ENCODE measurements around the gene ODC1.
"Not testable (repeated sequence)": the region's sequence is repeated elsewhere in the genome, so short reads cannot be mapped to it uniquely, and the experiment has no call there.

Gene ODC1

DNA sequence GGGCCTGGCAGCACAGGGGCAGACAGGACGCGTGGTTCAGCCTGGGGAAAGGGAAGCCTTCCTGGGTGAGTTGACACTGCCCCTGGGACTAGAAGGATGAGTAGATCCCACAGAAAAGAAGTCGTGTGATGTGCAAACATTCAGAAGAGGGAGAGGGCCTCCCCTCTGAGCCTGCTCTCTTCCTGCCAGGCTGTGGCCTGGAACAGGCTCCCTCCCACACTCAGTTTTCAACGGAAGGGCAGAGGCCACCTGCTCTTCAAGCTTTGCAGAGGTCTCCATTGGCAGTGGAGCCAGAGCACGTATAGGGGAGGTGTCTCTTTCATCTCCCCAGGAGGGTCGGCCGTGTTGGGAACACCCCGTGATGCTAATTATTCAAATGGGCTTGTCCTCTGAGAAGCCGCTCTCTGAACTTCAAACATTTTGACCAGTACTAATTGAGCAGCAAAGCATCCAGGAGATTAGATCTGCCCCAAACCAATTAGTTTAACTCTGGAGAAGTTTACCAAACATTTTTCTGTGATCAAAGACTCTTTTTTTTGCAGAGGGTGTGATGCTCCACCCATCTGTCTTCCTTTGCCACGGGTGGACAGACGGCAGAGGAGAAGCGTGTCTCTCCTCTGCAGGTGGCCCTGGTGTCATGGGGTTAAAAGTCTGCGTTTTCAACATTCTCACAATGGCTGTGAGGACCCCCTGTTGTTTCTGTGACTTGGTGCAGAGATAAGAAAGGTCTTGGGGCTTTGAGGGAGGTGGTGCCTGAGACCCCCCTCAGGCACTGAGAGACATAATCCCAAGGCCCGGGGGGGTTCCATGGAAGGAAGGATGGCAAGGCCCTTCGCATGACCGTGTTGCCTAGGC is 29.5 kb upstream of the ODC1 start:
- DNase-seq: peak; percentile 58 to 70

GRCh38 chr2:10476723-10477442 is 28.8 kb upstream of the ODC1 start:
- no peak for DNase-seq

DNA sequence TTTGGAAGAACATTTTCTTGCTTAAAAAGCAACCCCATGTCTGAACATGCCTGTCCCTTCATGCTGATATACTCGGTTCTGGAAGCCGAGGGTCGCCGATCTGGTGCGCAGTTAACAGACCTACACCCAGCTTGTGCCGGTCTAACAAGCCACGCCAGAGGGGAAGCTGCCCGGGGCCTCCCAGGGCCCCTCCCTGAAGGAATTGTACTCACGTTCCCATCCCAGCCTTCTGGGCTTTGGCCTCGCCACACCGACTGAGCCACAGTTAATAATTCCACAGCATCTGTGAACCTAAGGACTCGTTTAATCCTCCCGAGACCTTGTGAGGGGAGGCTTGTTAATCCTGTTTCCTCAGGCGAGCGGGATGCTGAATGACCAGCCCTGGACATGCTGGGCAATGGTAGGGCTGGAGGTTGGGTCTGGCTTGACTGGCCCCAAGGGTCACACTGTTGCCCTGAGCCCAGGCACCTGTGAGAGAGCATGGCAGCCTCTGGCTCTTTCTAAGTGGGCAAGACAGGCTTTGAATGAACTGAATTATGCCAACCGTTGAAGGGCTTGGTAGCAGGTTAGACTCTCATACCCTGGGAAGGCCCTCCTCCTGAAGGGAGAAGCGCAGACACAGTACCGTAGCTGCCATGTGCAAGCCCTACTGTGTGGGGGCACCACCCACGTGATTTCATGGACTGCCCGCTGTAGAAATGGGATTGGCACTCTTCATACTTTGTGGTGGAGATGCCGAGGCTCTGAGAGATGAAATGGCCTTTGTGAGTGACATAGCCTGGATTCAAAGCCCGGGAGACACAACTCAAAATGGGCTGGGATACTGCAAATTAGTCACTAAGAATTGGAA is 27.9 kb upstream of the ODC1 start:
- no peak for DNase-seq

DNA sequence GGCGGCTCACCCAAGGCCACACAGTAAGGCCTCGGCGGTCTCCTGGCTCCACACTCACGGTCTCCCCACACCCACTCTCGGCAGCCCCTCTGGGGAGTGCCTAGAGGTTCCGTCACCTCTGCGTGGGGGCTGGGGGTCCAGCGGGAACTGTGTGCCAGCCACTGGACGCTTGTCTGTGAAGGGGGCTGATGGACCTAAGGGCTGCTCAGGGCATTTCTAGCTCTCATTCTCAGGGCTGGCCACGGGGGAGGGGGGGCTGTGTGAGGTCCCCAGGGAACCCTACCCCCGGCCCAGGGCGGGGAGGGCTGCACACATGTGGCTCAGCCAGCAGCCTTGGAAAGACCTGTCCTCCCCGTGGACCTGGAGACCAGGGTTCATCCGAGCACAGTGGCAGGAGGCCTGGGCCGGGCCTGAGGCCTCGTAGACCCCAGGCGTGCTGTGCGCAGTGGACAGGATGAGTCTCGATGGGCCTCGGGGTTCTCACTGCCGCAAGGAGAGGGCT is 27.1 kb upstream of the ODC1 start:
- no peak for DNase-seq

DNA sequence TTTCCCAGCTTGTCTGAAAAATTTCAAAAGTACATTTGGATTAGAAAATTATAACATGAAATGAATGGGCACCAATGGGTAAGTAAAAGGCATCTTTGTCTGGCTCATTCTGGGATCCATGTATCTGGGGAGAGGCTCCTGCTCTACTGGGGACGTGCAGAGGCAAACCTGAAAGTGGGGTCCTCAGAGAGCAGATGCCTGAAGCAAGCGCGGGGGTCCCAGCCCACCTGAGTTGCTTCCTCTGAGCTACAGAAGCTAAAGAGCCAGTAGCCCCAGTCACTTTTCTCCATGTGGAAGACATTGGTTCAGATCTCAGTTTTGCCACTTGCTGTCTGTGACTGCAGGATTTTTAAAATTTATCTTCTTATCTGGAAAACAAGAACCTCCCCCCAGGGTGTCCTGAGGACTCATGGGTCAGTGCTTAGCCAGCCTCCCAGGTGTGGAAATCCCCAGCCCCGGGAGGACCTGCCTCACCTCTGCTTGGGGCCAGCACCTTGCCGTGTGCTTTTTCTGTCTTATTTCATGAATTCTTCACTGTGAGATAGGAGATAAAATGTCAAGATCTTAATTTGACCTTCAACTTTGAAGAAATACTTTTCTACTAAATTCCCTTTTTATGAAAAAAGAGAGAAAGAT is 25.1 kb upstream of the ODC1 start:
- DNase-seq: no peak

- DNase-seq: no peak
Observed at GRCh38 chr2:10471955-10472354, 23.8 kb upstream of the ODC1 start.

GRCh38 chr2:10471046-10471571 is 23.0 kb upstream of the ODC1 start:
- no peak for DNase-seq

DNA sequence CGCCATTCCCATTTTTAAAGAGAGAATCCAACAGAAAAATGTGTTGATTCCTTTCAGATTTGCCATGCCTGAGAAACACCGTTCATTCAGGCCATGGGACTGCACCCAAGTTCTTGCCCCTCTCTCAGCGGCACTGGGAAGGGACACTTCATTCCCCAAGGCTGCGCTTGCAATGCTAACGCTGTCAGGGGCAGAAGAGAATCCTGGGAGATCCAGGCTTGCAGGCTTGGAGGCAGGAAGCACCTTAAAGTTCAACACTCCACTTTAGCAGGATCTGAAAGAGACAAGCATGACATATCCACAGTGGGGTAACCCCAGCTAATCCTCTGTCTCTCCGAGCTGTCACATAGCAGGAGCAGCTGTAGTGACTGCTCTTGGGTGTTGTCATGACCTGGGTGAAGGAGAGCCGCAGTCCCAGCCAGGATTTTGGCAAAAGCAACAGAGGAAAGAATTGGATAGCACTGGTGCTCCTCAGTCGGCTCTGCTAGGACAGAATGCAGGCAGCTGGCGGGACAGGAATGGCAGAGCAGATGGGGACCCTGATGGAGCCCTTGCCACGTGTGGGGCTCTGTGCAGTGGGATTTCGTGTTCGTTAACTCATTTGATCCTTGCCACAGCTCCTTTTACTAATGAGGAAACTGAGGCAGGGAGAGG is 22.0 kb upstream of the ODC1 start:
- no peak for DNase-seq

GRCh38 chr2:10469301-10469700 is 21.2 kb upstream of the ODC1 start:
- no peak for DNase-seq

DNA sequence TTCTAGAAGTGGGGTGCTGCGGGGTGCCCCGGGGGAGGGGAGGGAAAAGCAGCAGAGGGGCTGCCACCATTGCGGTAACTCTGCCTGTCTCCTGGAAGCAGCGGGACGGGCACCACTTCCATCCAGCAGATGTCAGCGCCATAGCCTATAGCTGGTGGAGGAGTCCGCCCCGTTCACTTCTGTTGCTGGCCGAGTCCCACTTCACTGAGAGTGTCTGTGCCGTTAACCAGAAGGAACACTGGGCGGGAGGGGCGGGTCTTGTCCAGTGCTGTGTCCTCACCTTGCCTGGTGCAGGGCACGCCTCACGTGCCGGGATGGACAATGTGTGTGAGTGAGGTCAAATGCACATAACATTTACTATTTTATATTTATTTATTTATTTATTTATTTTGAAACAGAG is 19.3 kb upstream of the ODC1 start:
- DNase-seq: peak in 1 of 2 experiments; percentile 20

DNA sequence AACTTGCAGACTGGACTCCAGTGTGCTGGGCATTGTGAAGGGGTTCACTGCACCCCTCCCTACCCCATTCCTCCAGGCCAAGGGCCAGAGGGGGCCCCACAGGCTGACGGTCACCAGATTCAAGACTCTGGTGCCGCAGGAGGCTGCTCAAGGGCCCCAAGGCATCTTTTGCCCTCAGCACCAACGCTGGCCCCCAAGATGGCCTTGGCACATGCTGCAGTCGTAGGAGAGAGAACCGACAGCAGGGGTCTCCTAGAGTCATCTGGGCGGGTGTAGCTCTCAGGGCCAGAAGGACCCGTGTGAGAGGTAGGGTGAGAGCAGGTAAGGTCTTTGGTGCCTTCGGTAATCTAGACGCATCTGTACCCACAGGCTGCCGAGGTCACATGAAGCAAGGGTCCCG is 18.7 kb upstream of the ODC1 start:
- no peak for DNase-seq

DNA sequence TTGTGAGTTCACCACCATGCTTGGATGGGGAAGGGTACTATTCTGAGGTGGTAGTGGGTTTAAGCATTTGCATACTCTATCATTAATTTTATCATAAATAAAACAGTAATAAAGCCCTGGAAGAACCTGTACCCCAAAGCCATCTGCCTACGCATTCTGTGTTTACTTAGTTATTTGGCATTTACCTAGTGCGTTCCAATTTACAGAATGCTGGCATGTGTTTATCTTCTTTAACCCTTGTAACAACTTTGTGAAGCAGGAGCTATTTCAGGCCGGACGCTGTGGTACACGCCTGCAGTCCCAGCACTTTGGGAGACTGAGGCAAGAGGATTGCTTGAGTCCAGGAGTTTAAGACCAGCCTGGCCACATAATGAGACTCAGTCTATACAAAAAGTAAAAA is 17.8 kb upstream of the ODC1 start:
- DNase-seq: no peak

- no peak for DNase-seq
Observed at GRCh38 chr2:10462178-10463083, 14.3 kb upstream of the ODC1 start.

DNA sequence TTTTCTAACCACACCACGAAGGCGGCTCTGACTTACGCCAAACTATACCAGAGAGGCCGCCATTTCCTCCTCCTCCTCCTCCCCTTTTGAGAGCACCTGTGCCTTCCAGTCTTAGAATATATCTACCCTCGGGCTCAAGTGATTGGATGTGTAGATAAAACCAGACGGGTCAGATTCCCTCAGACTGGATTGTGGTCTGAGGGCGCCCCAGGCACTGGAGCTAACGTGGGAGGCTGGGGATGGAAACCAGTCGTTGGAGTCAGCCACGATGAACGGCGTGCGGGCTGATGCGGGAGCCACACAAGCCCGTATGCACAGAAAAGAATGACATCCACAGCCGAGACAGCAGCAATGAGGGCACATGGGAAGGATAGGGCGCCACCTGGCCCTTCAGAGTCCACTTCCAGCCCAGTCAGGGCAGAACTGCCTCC is 12.3 kb upstream of the ODC1 start:
- DNase-seq: no peak

GRCh38 chr2:10457846-10458598 is 9.9 kb upstream of the ODC1 start:
- no peak for DNase-seq

GRCh38 chr2:10457195-10457594 is 9.1 kb upstream of the ODC1 start:
- not testable (repeated sequence) for DNase-seq

DNA sequence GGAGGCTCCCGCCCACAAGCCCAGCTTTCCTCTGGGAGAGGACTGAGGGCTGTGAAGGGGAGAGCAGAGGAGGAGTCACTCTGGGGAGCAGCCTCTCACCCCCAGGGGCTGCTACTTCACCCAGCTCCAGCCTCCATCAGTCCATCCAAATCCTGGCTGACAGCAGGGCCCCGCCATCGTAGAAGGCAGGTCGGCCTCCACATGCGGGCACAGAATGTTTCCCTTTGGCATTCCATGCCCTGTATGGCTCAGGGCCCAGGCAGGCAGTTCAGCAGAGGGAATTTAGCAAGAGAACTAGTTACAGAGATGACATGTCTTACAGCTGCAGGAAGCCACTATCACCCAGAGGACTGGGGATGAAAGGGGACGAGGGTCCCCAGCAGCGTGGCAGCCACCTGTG is 6.4 kb upstream of the ODC1 start:
- no peak for DNase-seq

DNA sequence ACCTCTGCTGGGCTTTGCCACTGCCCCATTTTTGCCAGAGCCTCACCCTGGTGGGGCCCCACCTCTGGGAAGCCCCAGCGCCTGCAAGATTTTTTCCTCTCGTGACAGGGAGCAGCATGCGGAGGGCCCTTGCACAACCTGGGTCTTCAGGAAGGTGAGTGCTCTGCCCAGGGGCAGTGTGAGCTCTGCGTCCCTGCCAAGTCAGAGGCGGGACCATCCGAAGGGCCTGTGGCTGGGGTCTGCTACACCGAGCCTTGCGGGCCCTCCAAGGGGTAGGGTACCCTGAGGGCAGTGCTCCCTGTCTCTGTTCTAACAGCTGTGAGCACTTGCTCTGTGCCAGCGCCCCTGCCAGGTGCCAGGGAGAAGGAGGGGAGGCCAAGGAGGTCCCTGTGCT is 5.8 kb upstream of the ODC1 start:
- DNase-seq: no peak

GRCh38 chr2:10452956-10453904 is 5.1 kb upstream of the ODC1 start:
- no peak for DNase-seq
